Measurements from ENCODE around the gene RPA1. TPM values are rescaled to one million over a fixed set of nuclear protein-coding genes. Genes with fewer than 3 reads are reported as not detected.

The RPA1 gene
- total and polyA plus RNA-seq, 2 of the 8 experiments (the other 6 are each of a cell fraction or from before 2014, with no cell fraction given) = 79.1 to 194 TPM

GRCh38 chr17:1918346-1919162, 88.7 kb downstream of the RPA1 start:
- H3K56ac ChIP-seq (replicated peaks; ENCODE audit: insufficient read length, low read depth, low read length) = no peak overlapping the region
- no peaks in the 10 kb centered on the region for H3K79me1 ChIP-seq (ENCODE audit: low read depth, low read length)
- H2BK5ac ChIP-seq (ENCODE audit: low read depth, low read length) = no peak overlapping the region
- no peak overlapping the region for H3K4ac ChIP-seq (replicated peaks; ENCODE audit: insufficient read length, low read depth, low read length)
- H4K8ac ChIP-seq (ENCODE audit: extremely low read depth, insufficient read depth, low read length) = no peak overlapping the region
- peaks cover 0 to 4% of the 10 kb centered on the region in 2 experiments for H4K20me1 ChIP-seq (replicated peaks in 1 of 2; ENCODE audit: control insufficient read depth in 1 of 2, insufficient read depth in 2 of 2, low read length in 2 of 2)
- H3K9ac ChIP-seq (replicated peaks in 1 of 4; ENCODE audit: extremely low read depth in 1 of 4, low read depth in 3 of 4, low read length in 3 of 4) = no peak overlapping the region
- H3K27ac ChIP-seq (ENCODE audit: low read depth, low read length) = no peak overlapping the region
- no peak overlapping the region for H3K4me3 ChIP-seq (ENCODE audit: extremely low read depth in 1 of 4, insufficient read depth in 2 of 4, low read depth in 3 of 4, low read length in 4 of 4)
- no peak overlapping the region for H2BK120ac ChIP-seq (replicated peaks; ENCODE audit: low read depth, low read length)
- H3K18ac ChIP-seq (ENCODE audit: extremely low read depth, low read length) = no peak overlapping the region
- H3K36me3 ChIP-seq (ENCODE audit: control insufficient read depth in 2 of 4, insufficient read depth in 4 of 4, low read length in 3 of 4) = no peaks in the 10 kb centered on the region
- H4K91ac ChIP-seq (replicated peaks; ENCODE audit: insufficient read length, low read length) = no peak overlapping the region
- H3K4me2 ChIP-seq (ENCODE audit: insufficient read depth in 1 of 2, low read depth in 2 of 2, low read length in 2 of 2) = no peak overlapping the region
- ChIA-PET POLR2A (ENCODE audit: partially characterized antibody) (no interaction called here), CTCF (ENCODE audit: partially characterized antibody) (interaction anchor here (1.0 to 3.5 kb wide), 3 partner anchors 8 to 128 kb away, joined by 4 to 20 read pairs (median 14); no protein-coding TSS in a partner anchor)
- peaks cover 0 to 2% (median under 1%) of the 10 kb centered on the region in 4 experiments; a peak in 2 of 7 replicates for H3K4me1 ChIP-seq (replicated peaks in 1 of 4; ENCODE audit: control insufficient read depth in 3 of 4, insufficient read depth in 4 of 4, low read length in 3 of 4)
- H2BK15ac ChIP-seq (ENCODE audit: low read length) = no peak overlapping the region
- WGBS, 2 experiments (ENCODE audit: extremely low coverage in 1 of 2, insufficient coverage in 1 of 2, insufficient read length in 1 of 2, insufficient replicate concordance in 2 of 2, low coverage in 1 of 2, low lambda C conversion rate in 2 of 2, missing lambda C conversion rate in 1 of 2) = 91% methylated on average over 29 of the region's 29 CpGs; no CpG with 5 or more reads in 1 of the 2 experiments
- H2AK5ac ChIP-seq (ENCODE audit: low read depth, low read length) = no peak overlapping the region
- no peak overlapping the region for H2BK12ac ChIP-seq (ENCODE audit: low read depth, low read length)
- H3K27me3 ChIP-seq (replicated peaks in 1 of 4; ENCODE audit: control insufficient read depth in 3 of 4, extremely low read depth in 1 of 4, insufficient read depth in 3 of 4, low read length in 3 of 4) = peaks cover 0 to 3% (median 0%) of the 10 kb centered on the region in 4 experiments; a peak in 2 of 7 replicates
- no peak overlapping the region for H3K23ac ChIP-seq (ENCODE audit: insufficient read length)
- no peaks in the 10 kb centered on the region; the same call in 1 of the 2 replicates for H3K23me2 ChIP-seq (ENCODE audit: low read depth, low read length)
- no peak overlapping the region for H2AFZ ChIP-seq (ENCODE audit: low read length)
- H3K14ac ChIP-seq (ENCODE audit: insufficient read length) = no peak overlapping the region
- H4K5ac ChIP-seq (ENCODE audit: insufficient read length, low read depth, low read length) = no peak overlapping the region
- no peak overlapping the region for H2BK20ac ChIP-seq (ENCODE audit: low read length)
- H3K9me3 ChIP-seq (ENCODE audit: insufficient read depth in 2 of 2, low read depth in 1 of 2, low read length in 1 of 2) = no peaks in the 10 kb centered on the region
- FAIRE-seq (no peak), DNase-seq (ENCODE audit: low read depth in 1 of 2, low spot score in 2 of 2) (no peak)
- no peaks in the 10 kb centered on the region for H3K79me2 ChIP-seq (ENCODE audit: control insufficient read depth in 1 of 2, insufficient read depth in 2 of 2, low read length in 2 of 2)
- no peak for TF ChIP-seq TEAD4 (IDR thresholded peaks at IDR 0.05; ENCODE audit: low read depth, low read length)
- TF ChIP-seq TAF1 (IDR thresholded peaks at IDR 0.05; ENCODE audit: low read depth, low read length) = no peak
- TF ChIP-seq POLR2AphosphoS5 (IDR thresholded peaks at IDR 0.05; ENCODE audit: low read depth, low read length) = no peak
- no peak for TF ChIP-seq SP1 (IDR thresholded peaks at IDR 0.05; ENCODE audit: low read depth, low read length)
- no peak for TF ChIP-seq CTBP2 (IDR thresholded peaks at IDR 0.05; ENCODE audit: borderline replicate concordance, insufficient read depth, insufficient read length, low read length)
- TF ChIP-seq GABPA (IDR thresholded peaks at IDR 0.05; ENCODE audit: borderline replicate concordance, insufficient read depth, low read length) = no peak
- TF ChIP-seq SIN3A (conservative IDR thresholded peaks at IDR 0.05 in 1 of 2, IDR thresholded peaks at IDR 0.05 in 1 of 2; ENCODE audit: low read depth in 1 of 2, low read length in 2 of 2) = no peak
- TF ChIP-seq, protein P1, sequence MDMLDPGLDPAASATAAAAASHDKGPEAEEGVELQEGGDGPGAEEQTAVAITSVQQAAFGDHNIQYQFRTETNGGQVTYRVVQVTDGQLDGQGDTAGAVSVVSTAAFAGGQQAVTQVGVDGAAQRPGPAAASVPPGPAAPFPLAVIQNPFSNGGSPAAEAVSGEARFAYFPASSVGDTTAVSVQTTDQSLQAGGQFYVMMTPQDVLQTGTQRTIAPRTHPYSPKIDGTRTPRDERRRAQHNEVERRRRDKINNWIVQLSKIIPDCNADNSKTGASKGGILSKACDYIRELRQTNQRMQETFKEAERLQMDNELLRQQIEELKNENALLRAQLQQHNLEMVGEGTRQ (IDR thresholded peaks at IDR 0.05; ENCODE audit: low read length) = no peak
- TF ChIP-seq RFX5 (IDR thresholded peaks at IDR 0.05; ENCODE audit: borderline replicate concordance, low read depth, low read length) = no peak
- TF ChIP-seq ZNF274 (IDR thresholded peaks at IDR 0.05; ENCODE audit: borderline replicate concordance, extremely low read depth, low read length) = no peak
- TF ChIP-seq ASH2L (IDR thresholded peaks at IDR 0.05; ENCODE audit: low read length) = no peak

Measured in H1 (cell line).